ENCODE data around the gene TUBGCP5.

DNA sequence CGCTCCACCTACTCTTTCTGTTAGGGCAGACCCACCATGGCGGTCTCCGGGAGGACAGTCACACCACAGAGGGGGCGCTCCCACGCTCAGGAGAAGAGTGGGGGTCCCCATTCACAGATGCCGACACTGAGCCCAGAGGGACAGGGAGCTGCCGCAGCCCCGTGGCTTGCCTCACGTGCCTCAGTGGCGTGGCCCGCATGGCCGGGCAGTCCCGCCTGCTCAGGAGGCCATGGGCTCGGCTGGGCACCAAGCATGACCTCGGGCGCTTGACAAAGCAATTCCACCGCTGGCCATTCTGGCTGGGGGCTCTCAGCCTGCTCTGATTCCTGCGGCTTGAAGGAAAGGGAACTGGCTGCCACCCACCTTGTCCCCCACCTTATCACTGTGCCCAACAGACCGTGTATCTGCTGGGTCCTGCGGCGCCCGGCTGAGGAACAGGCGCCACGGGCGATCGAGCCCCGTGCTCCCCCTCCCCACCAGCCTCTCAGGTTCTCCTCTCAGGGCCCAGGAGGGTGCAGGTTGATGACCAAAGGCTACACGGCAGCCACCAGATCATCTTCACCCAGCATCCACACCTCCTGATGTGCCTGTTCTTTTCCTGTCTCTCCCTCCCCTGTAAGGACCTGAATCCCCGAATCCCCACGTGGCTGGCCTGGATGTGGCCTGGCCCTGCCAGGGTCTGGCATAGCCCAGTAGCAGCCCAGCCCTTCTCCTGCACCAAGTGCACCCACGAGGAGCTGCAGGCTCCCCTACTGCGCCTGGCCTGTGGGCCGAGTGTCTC is 79.9 kb downstream of the TUBGCP5 start:
- TF ChIP-seq TAF1 (IDR thresholded peaks at IDR 0.05; ENCODE audit: low read depth, low read length) = no peak
- no peak for TF ChIP-seq POLR2AphosphoS5 (IDR thresholded peaks at IDR 0.05; ENCODE audit: low read depth, low read length)
- no peak for TF ChIP-seq POLR2A (IDR thresholded peaks at IDR 0.05; ENCODE audit: low read depth, low read length)
- no peak for TF ChIP-seq PAX5 (IDR thresholded peaks at IDR 0.05; ENCODE audit: insufficient read depth, low read length, severe bottlenecking)

Data from GM12891 (cell line).